Measurements from ENCODE around the gene C1orf87.
"Not testable (repeated sequence)": the region's sequence is repeated elsewhere in the genome, so short reads cannot be mapped to it uniquely, and the experiment has no call there.

Gene C1orf87

GRCh38 chr1:59990470-59990869 lies 83.1 kb downstream of the C1orf87 start:
- no peak for DNase-seq

GRCh38 chr1:59986516-59987310 lies 86.9 kb downstream of the C1orf87 start:
- DNase-seq, result no peak

GRCh38 chr1:59985911-59986515 lies 87.6 kb downstream of the C1orf87 start:
- DNase-seq, result no peak

- no peak for DNase-seq
Measured at GRCh38 chr1:59979666-59980065, 93.9 kb downstream of the C1orf87 start.

- no peak for DNase-seq
Measured at GRCh38 chr1:59978511-59978910, 95.1 kb downstream of the C1orf87 start.

- DNase-seq, result no peak
Measured at GRCh38 chr1:59978026-59978425, 95.5 kb downstream of the C1orf87 start.

- DNase-seq, result no peak
Measured at GRCh38 chr1:59977075-59977410, 96.5 kb downstream of the C1orf87 start.

GRCh38 chr1:59976194-59977074 lies 97.1 kb downstream of the C1orf87 start:
- DNase-seq, result peak; percentile 45

- no peak for DNase-seq
Measured at GRCh38 chr1:59973719-59974118, 99.9 kb downstream of the C1orf87 start.

- no peak for DNase-seq
Measured at GRCh38 chr1:59972216-59972927, 101.2 kb downstream of the C1orf87 start.

- peak; percentile 60 for DNase-seq
Measured at GRCh38 chr1:59971464-59971911, 102.1 kb downstream of the C1orf87 start.

GRCh38 chr1:59969542-59970175 lies 103.9 kb downstream of the C1orf87 start:
- not testable (repeated sequence) for DNase-seq

GRCh38 chr1:59968746-59969145 lies 104.8 kb downstream of the C1orf87 start:
- not testable (repeated sequence) for DNase-seq

- DNase-seq, result no peak
Measured at GRCh38 chr1:59967780-59968179, 105.8 kb downstream of the C1orf87 start.

- no peak for DNase-seq
Measured at GRCh38 chr1:59967141-59967697, 106.4 kb downstream of the C1orf87 start.

- DNase-seq, result no peak
Measured at GRCh38 chr1:59952065-59952464, 121.5 kb downstream of the C1orf87 start.

GRCh38 chr1:59949648-59950047 lies 123.9 kb downstream of the C1orf87 start:
- DNase-seq, result no peak

GRCh38 chr1:59948990-59949389 lies 124.6 kb downstream of the C1orf87 start:
- DNase-seq, result no peak

- no peak for DNase-seq
Measured at GRCh38 chr1:59947047-59947938, 126.3 kb downstream of the C1orf87 start.

- no peak for DNase-seq
Measured at GRCh38 chr1:59945790-59946189, 127.8 kb downstream of the C1orf87 start.

All from NCI-H526 treated with DMSO at 0.1 percent for 48 hours (cell line).